Measurements from ENCODE around the gene GRIA4.

GRIA4 gene

DNA sequence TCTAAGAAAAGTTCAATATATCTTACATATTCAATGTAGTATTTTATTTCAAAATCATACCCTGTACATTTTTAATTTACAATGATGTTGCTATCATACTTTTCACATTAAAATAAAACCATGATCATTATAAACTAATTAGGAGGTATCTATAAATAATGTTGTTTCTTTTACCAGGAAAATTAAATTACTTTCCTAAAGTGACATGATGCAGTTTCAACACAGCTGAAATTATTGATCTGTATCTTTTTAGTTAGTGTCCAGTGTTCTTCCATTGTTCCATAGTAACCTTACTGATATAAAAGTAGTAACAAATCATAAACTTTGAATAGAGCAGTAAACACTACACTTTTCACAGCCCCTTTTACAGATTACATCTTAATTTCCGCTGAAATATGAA lies 29.7 kb downstream of the GRIA4 start:
- DNase-seq, result no peak

DNA sequence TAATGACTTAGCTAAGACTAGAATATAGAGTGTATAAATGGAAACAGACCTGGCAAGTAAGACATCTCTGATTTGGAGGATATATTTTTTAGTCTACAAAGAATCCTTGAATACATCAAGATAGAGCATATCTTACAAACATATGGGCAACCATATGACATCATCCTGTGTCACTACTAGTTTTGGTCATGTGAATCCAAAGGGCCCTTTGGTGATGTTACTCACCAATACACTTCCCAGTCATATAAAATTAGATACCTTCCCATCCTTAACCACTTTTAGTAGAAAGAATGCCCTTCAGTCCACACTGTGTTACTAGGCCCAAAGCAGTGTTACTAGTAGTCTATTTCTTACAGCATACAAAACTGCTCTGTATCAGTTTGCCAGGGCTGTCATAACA lies 31.6 kb downstream of the GRIA4 start:
- no peak for DNase-seq

DNA sequence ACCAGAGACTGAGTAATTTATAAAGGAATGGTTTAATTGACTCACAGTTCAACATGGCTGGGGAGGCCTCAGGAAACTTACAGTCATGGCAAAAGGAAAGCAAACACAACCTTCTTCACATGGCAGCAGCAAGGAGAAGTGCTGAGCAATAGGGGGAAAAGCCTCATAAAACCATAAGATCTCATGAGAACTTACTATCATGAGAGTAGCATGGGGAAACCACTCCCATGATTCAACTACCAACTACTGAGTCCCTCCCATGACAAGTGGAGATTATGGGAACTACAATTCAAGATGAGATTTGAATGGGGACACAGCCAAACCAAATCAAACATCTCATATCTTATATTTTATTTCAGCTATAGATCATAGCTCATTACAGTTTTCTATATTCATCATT lies 33.0 kb downstream of the GRIA4 start:
- DNase-seq, result no peak

- DNase-seq, result no peak
These were observed 35.1 kb downstream of the GRIA4 start for GRCh38 chr11:105644839-105645573.

- no peak for DNase-seq
These were observed 37.9 kb downstream of the GRIA4 start for GRCh38 chr11:105647780-105648179.

- DNase-seq, result no peak
These were observed 38.9 kb downstream of the GRIA4 start for GRCh38 chr11:105648762-105649161.

- DNase-seq, result no peak
These were observed 55.4 kb downstream of the GRIA4 start for GRCh38 chr11:105665281-105665680.

DNA sequence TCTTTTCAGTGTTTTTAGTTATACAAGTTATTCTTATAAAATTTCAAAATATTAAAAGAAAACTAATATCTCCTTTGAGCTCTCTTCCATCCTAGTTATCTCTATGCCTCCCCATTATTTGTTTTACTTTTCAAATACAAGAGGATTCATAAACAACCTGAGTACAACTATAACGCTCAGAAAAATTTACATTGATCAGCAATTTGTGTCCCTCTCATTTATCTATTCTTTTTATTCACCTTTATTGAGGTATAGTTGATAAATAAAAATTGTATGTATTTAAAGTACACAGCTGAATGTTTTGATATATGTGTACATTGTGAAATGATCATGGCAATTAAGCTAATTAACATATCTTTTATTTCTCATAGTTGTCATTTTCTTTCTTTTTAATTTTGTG lies 57.6 kb downstream of the GRIA4 start:
- no peak for DNase-seq

GRCh38 chr11:105670811-105671210 lies 60.9 kb downstream of the GRIA4 start:
- DNase-seq, result no peak

DNA sequence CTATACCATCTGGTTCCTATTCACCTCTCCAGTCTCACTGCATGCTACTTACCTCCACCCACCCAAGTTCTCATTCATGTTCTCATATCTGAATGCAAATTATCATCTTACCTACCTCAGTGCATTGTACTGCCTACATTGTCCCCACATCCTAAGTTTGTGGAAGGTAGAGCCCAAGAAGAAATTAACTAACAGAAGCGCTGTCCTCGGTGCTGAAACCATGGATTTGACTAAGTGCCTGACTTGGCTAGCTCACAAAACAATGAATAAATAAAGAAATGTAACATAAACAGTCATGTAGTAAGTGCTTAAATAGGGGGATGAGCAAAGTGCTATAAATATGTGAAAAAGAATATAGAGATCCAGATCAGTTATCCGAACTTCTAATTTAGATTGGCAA lies 63.2 kb downstream of the GRIA4 start:
- no peak for DNase-seq

- no peak for DNase-seq
These were observed 79.8 kb downstream of the GRIA4 start for GRCh38 chr11:105689631-105690030.

GRCh38 chr11:105690467-105690866 lies 80.6 kb downstream of the GRIA4 start:
- DNase-seq, result no peak

- DNase-seq, result no peak
These were observed 83.3 kb downstream of the GRIA4 start for GRCh38 chr11:105693075-105693759.

DNA sequence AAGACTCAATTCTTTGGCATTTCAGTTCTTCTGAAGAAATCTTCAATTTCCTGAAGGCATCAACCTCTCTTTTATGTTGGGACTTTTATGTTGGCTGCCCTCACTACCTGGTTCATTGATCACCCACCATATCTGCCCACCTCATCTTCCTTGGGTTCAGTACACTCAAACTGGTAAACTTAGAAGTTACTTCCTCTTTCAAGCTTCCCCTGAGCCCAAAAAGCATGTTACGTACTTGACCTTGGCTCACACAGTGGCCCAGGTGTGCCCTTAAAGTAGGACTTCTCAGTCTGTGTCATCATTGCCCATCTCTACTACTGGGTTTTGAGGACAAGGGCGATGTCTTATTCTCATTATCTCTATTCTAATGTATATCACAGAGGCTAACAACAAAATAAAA lies 86.1 kb downstream of the GRIA4 start:
- DNase-seq, result no peak

GRCh38 chr11:105697291-105697690 lies 87.4 kb downstream of the GRIA4 start:
- no peak for DNase-seq

DNA sequence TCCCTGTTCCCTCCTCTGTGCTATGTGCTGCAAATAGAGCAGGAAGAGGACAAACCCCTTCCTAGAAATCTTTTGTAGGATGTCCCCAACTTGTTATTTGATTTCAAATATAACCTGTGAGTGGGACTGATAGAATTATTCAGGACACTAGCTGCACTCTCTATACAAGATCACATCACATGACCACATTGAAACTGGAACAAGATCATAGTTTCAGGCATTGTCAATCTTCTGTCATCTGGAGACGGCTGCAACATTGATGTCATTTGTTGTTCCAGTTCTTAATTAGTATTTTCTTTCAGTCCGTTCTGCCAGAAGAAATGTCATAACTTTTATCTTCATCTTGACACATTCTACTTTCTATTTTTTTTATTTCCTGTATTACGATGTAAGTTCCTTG lies 89.3 kb downstream of the GRIA4 start:
- DNase-seq, result no peak

DNA sequence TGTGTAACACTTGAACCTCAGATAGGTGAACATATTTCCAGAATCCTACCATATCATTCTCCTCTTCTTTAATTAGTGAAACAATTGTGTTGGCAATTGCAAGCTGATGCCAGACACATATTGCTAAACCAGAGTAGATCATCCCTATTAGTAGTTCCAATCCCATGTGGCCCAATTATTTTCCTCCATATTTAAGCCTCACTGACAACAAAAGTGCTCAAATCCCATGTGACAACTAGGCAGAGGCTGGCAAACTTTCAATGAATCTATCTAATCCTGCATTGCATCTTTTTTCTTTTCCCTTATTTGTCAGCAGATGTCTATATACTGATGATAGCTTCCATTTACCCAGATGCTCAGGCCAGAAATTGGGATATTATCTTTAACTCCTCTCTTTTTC lies 90.4 kb downstream of the GRIA4 start:
- no peak for DNase-seq

DNA sequence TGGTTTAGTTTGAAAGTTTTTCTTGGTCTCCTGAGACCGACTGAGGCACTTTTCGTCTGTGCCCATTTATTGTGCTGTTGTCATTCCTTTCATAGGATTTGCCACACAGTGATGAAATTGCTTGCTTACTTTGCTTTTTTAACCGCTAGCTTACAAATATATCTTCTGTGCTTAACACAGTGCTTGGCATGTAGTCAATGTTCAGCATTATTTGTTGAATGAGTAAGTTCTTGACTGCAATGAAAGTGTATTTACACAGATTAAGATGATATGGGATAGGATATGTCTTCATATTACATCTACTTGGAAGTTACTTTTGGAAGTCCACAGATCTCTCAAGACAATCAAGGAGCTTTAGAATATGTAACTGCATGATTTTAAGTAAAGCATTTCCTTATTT lies 91.2 kb downstream of the GRIA4 start:
- no peak for DNase-seq

DNA sequence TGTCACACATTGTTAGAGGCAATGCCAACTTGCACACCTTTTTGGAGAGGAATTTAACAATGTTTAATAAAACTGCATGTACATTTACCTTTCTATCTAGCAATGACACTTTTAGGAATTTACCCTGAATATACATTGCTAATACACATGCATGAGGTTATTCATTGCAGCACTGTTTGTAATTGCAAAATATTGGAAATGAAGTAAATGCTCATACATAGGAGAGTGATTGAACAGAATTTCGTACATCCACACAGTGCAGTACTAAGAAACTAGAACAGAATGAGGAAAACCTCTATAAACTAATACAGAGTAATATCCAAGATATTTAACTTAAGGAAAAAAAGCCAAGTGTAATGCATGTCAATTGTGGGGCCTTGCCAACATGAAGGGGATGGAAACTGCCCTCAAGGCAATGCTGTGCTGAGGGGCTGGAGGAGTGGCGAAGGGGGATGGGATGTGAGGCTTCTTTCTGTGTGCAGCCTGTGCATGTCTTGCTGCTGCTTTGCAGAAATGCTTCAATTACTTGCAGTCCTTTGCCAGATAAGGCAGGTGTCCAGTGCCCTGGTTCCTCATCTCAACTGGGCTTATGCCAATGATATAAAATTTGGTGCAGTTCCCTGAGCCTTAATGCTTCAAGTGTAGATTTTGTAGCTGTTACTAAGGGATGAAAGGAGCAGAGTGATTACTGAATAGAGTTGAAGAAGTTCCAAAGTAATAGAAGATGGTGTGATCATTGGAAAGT lies 96.1 kb downstream of the GRIA4 start:
- no peak for DNase-seq

DNA sequence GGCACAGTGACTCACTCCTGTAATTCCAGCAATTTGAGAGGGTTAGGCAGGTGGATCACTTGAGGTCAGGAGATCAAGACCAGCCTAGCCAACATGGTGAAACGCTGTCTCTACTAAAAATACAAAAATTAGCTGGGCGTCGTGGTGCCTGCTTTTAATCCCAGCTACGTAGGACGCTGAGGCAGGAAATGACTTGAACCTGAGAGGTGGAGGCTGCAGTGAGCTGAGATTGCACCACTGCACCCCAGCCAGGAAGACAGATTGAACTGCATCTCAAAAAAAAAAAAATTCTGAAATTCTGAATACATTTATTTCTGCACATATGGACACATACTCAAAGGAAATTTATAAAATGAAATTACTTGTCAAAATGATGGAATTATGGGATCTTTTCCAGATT lies 103.2 kb downstream of the GRIA4 start:
- DNase-seq, result no peak

DNA sequence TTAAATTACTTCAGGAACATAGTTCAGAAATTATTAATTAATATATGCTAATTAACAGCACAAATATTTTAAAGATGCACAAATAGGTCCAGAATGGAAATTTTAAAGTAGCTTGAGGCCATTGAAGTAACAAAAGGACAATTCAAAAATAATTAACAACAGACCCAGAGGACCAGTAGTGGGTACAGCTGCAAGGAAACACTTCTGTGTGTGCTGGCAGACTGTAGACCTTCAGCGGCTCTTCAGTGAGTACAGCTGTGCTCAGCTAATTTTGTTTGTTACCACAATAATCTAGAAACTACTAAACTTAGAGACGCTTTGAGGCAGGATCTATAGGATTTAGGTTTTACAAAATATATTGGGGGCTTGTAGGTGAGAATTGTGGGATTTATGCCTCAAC lies 103.8 kb downstream of the GRIA4 start:
- DNase-seq, result no peak

GRCh38 chr11:105718641-105719040 lies 108.8 kb downstream of the GRIA4 start:
- peak in 1 of 3 experiments; percentile 49 for DNase-seq

- DNase-seq, result peak in 2 of 3 experiments; percentile 64 to 92
These were observed 109.4 kb downstream of the GRIA4 start for GRCh38 chr11:105719073-105719822.

Data from NCI-H1417 (cell line).